Measurements from ENCODE around the gene PRUNE2.

PRUNE2 gene

GRCh38 chr9:76619640-76620039 lies 286.3 kb downstream of the PRUNE2 start:
- no peak for DNase-seq

GRCh38 chr9:76619197-76619596 lies 286.7 kb downstream of the PRUNE2 start:
- DNase-seq, result no peak

- no peak for DNase-seq
Observed at GRCh38 chr9:76618762-76619161, 287.2 kb downstream of the PRUNE2 start.

GRCh38 chr9:76617497-76618175 lies 288.3 kb downstream of the PRUNE2 start:
- no peak for DNase-seq

GRCh38 chr9:76616780-76617179 lies 289.1 kb downstream of the PRUNE2 start:
- no peak for DNase-seq

- DNase-seq, result no peak
Observed at GRCh38 chr9:76615177-76615603, 290.7 kb downstream of the PRUNE2 start.

- DNase-seq, result no peak
Observed at GRCh38 chr9:76613974-76614373, 291.9 kb downstream of the PRUNE2 start.

GRCh38 chr9:76613150-76613781 lies 292.6 kb downstream of the PRUNE2 start:
- DNase-seq, result no peak

GRCh38 chr9:76610011-76610352 lies 295.9 kb downstream of the PRUNE2 start:
- DNase-seq, result no peak

GRCh38 chr9:76609285-76610010 lies 296.5 kb downstream of the PRUNE2 start:
- DNase-seq, result no peak

GRCh38 chr9:76608575-76609273 lies 297.2 kb downstream of the PRUNE2 start:
- no peak for DNase-seq

GRCh38 chr9:76607730-76608436 lies 298.0 kb downstream of the PRUNE2 start:
- no peak for DNase-seq

GRCh38 chr9:76605321-76605900 lies 300.5 kb downstream of the PRUNE2 start:
- DNase-seq, result no peak

- DNase-seq, result no peak
Observed at GRCh38 chr9:76603931-76604570, 301.9 kb downstream of the PRUNE2 start.

- DNase-seq, result peak; percentile 34 to 83
Observed at GRCh38 chr9:76603448-76603895, 302.4 kb downstream of the PRUNE2 start.

- peak in 1 of 2 experiments; percentile 34 for DNase-seq
Observed at GRCh38 chr9:76602199-76602598, 303.7 kb downstream of the PRUNE2 start.

GRCh38 chr9:76600007-76600615 lies 305.8 kb downstream of the PRUNE2 start:
- DNase-seq, result no peak

- DNase-seq, result no peak
Observed at GRCh38 chr9:76598981-76599380, 306.9 kb downstream of the PRUNE2 start.

- no peak for DNase-seq
Observed at GRCh38 chr9:76595645-76596044, 310.3 kb downstream of the PRUNE2 start.

- no peak for DNase-seq
Observed at GRCh38 chr9:76594764-76595424, 311.0 kb downstream of the PRUNE2 start.
